Smooth muscle cell (in vitro differentiated cells): ENCODE data around the gene HACL1. TPM values are rescaled to one million over a fixed set of nuclear protein-coding genes. Genes with fewer than 3 reads are reported as not detected.
"Not testable (repeated sequence)": the region's sequence is repeated elsewhere in the genome, so short reads cannot be mapped to it uniquely, and the experiment has no call there.

ENCODE experiments used
- DNase-seq: peaks from one replicate; lab custom pipeline; 2025; ENCODE audit not compliant: unreplicated experiment; lab: John Stamatoyannopoulos, UW
- H2AFZ ChIP-seq: fragments of 200-600 bp; sonication (generic); 2 replicates; pipeline ENCODE4 v1.6.0; 2016; ENCODE audit warnings: antibody characterized with exemption, low read depth, mild to moderate bottlenecking
- H3F3A ChIP-seq: fragments of 200-600 bp; sonication (generic); 2 replicates; pipeline ENCODE4 v1.6.0; 2017; ENCODE audit warnings: antibody characterized with exemption, low read depth
- H3K27ac ChIP-seq: fragments of 200-600 bp; sonication (generic); 2 replicates; pipeline ENCODE4 v1.5.1; 2016; ENCODE audit warnings: low read depth, mild to moderate bottlenecking
- H3K27me3 ChIP-seq: fragments of 200-600 bp; sonication (generic); 2 replicates; pipeline ENCODE4 v1.6.1; 2016; ENCODE audit warnings: low read depth, mild to moderate bottlenecking
- H3K36me3 ChIP-seq: fragments of 200-600 bp; sonication (generic); 2 replicates; pipeline ENCODE4 v1.5.1; 2016; ENCODE audit warnings: low read depth
- H3K4me1 ChIP-seq: fragments of 200-600 bp; sonication (generic); 2 replicates; pipeline ENCODE4 v1.5.1; 2016; ENCODE audit warnings: low read depth
- H3K4me2 ChIP-seq: fragments of 200-600 bp; sonication (generic); 2 replicates; pipeline ENCODE4 v1.6.0; 2016; ENCODE audit warnings: mild to moderate bottlenecking
- H3K4me3 ChIP-seq: fragments of 200-600 bp; sonication (generic); 2 replicates; pipeline ENCODE4 v1.5.1; 2016; ENCODE audit warnings: mild to moderate bottlenecking
- H3K79me2 ChIP-seq: fragments of 200-600 bp; sonication (generic); 2 replicates; pipeline ENCODE4 v1.6.0; 2016; ENCODE audit warnings: low read depth, mild to moderate bottlenecking
- H3K9ac ChIP-seq: fragments of 200-600 bp; sonication (generic); 2 replicates; pipeline ENCODE4 v1.6.0; 2016; ENCODE audit warnings: low read depth
- H3K9me3 ChIP-seq: fragments of 200-600 bp; sonication (generic); replicated peaks from 2 replicates; pipeline ENCODE4 v1.5.1; 2016; ENCODE audit warnings: low read depth
- H4K20me1 ChIP-seq: fragments of 200-600 bp; sonication (generic); 2 replicates; pipeline ENCODE4 v1.6.0; 2016; ENCODE audit warnings: low read depth
- WGBS: methylation state at CpG from one replicate; pipeline ENCODE4 v1.1.7; 2016; ENCODE audit warnings: low lambda C conversion rate; 5-methylcytosine and 5-hydroxymethylcytosine counted together
- polyA plus RNA-seq: library from polyadenylated mRNA; unstranded; fragments of >200 nt; fragmentation: Nextera tagmentation; extraction: Ambion mirVana; gene quantifications from 2 replicates; pipeline ENCODE4 v1.2.1, GENCODE V29; 2016
- total RNA-seq: library from RNA; depleted of rRNA; stranded (reverse); fragments of >200 nt; gene quantifications from 2 replicates; pipeline ENCODE4 v1.2.3, GENCODE V29; 2014
- TF ChIP-seq, protein P1 (sequence below): fragments of 200-600 bp; sonication (generic); IDR thresholded peaks from 2 replicates; pipeline ENCODE4 v1.5.1; 2017; ENCODE audit warnings: borderline replicate concordance, mild to moderate bottlenecking, antibody characterized with exemption; ENCODE audit not compliant: insufficient read depth, poor library complexity, severe bottlenecking

HACL1 gene
- total and polyA plus RNA-seq, 2 experiments from 2014 or later: 11.8 to 13.0 TPM

GRCh38 chr3:15628967-15629366, 27.6 kb upstream of the HACL1 start:
- no peaks in the 10 kb centered on the region for H3K36me3 ChIP-seq
- H3F3A ChIP-seq: peaks cover 8% of the 10 kb centered on the region
- TF ChIP-seq, protein P1, sequence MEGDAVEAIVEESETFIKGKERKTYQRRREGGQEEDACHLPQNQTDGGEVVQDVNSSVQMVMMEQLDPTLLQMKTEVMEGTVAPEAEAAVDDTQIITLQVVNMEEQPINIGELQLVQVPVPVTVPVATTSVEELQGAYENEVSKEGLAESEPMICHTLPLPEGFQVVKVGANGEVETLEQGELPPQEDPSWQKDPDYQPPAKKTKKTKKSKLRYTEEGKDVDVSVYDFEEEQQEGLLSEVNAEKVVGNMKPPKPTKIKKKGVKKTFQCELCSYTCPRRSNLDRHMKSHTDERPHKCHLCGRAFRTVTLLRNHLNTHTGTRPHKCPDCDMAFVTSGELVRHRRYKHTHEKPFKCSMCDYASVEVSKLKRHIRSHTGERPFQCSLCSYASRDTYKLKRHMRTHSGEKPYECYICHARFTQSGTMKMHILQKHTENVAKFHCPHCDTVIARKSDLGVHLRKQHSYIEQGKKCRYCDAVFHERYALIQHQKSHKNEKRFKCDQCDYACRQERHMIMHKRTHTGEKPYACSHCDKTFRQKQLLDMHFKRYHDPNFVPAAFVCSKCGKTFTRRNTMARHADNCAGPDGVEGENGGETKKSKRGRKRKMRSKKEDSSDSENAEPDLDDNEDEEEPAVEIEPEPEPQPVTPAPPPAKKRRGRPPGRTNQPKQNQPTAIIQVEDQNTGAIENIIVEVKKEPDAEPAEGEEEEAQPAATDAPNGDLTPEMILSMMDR: no peak
- DNase-seq: no peak
- H3K9ac ChIP-seq: no peak overlapping the region
- H3K79me2 ChIP-seq: no peaks in the 10 kb centered on the region
- no peaks in the 10 kb centered on the region for H4K20me1 ChIP-seq
- no peak overlapping the region for H3K4me2 ChIP-seq
- H3K27me3 ChIP-seq: no peaks in the 10 kb centered on the region
- H3K9me3 ChIP-seq: no peaks in the 10 kb centered on the region
- H3K4me3 ChIP-seq: no peak overlapping the region
- H3K27ac ChIP-seq: no peak overlapping the region
- H3K4me1 ChIP-seq: peaks cover 19% of the 10 kb centered on the region
- H2AFZ ChIP-seq: no peak overlapping the region

DNA sequence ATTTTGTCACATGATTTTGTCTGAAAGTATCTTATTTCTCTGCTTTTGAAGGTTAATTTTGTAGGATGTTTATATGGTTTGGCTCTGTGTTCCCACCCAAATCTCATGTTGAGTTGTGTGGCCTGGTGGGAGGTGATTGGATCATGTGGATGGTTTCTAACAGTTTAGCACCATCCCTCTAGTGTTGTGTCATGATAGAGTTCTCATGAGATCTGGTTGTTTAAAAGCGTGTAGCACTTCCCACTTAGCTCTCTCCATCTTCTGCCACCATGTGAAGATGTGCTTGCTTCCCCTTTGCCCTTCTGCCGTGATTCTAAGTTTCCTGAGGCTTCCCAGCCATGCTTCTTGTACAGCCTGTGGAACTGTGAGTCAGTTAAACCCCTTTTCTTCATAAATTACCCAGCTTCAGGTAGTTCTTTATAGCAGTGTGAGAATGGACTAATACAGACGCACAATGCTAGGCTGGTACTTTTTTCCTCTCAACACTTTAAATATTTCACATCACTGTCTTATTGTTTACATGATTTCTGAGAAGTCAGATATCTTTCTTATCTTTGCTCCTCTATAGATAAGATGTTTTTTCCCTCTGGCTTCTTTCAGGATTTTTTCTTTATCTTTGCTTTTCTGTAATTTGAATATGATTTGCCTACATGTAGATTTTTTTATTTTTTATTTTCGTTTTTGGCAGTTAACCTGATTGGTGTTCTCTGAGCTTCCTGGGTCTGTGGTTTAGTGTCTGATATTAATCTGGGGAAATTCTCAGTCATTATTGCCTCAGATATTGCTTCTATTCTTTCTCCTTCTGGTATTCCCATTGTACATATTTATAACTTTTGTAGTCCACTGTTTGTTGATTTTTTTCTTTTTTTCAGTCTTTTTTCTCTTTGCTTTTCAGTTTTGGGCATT, 22.4 kb upstream of the HACL1 start:
- H3K4me3 ChIP-seq: no peak overlapping the region
- no peak overlapping the region for H3K4me2 ChIP-seq
- no peak overlapping the region for H2AFZ ChIP-seq
- H3K27ac ChIP-seq: no peak overlapping the region
- no peaks in the 10 kb centered on the region for H3K79me2 ChIP-seq
- H3K36me3 ChIP-seq: no peaks in the 10 kb centered on the region
- no peaks in the 10 kb centered on the region for H3K9me3 ChIP-seq
- no peak for DNase-seq
- no peaks in the 10 kb centered on the region for H3K27me3 ChIP-seq
- TF ChIP-seq, protein P1: no peak
- WGBS: 75% methylated on average over 4 of the region's 4 CpGs
- no peaks in the 10 kb centered on the region for H4K20me1 ChIP-seq
- no peaks in the 10 kb centered on the region for H3K4me1 ChIP-seq
- H3F3A ChIP-seq: no peaks in the 10 kb centered on the region
- H3K9ac ChIP-seq: no peak overlapping the region

- H3K27ac ChIP-seq: not testable (repeated sequence)
- WGBS: 90% methylated on average over 8 of the region's 8 CpGs
Measured at GRCh38 chr3:15619659-15620464, 18.5 kb upstream of the HACL1 start.

DNA sequence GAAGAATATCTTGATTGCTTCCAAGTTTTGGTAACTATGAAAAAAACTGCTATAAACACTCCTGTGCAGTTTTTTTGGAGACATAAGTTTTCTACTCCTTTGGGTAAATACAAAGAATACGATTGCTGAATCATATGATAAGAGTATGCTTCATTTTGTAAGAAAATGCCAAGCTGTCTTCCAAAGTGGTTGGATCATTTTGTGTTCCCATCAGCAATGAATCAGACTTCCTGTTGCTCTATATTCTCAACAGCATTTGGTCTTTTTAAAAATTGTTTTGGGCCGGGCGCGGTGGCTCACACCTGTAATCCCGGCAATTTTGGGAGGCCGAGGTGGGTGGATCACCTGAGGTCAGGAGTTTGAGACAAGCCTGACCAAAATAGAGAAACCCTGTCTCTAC, 14.7 kb upstream of the HACL1 start:
- Histone ChIP-seq H3K4me3 (no peak overlapping the region), H4K20me1 (no peaks in the 10 kb centered on the region), H3K9me3 (no peaks in the 10 kb centered on the region), H3K4me2 (no peak overlapping the region), H3K79me2 (no peaks in the 10 kb centered on the region), H3K27me3 (no peaks in the 10 kb centered on the region), H3F3A (no peaks in the 10 kb centered on the region), H3K36me3 (no peaks in the 10 kb centered on the region), H3K9ac (no peak overlapping the region), H2AFZ (no peak overlapping the region), H3K27ac (no peak overlapping the region), H3K4me1 (no peaks in the 10 kb centered on the region)
- WGBS: 92% methylated on average over 6 of the region's 6 CpGs
- DNase-seq: no peak
- TF ChIP-seq, protein P1: no peak

More at GRCh38 chr3:15619659-15620464, 18.5 kb upstream of the HACL1 start:
- not testable (repeated sequence) for H4K20me1 ChIP-seq, H2AFZ ChIP-seq, H3K36me3 ChIP-seq, H3K79me2 ChIP-seq, H3K27me3 ChIP-seq, DNase-seq, H3K9me3 ChIP-seq, H3K4me2 ChIP-seq, H3K4me1 ChIP-seq, H3K9ac ChIP-seq, H3F3A ChIP-seq, H3K4me3 ChIP-seq
